Kidney (tissue), 11 donors: ENCODE measurements around the gene GTF2H2C. TPM values are rescaled to one million over a fixed set of nuclear protein-coding genes. Genes with fewer than 3 reads are reported as not detected.
"Not testable (repeated sequence)": the region's sequence is repeated elsewhere in the genome, so short reads cannot be mapped to it uniquely, and the experiment has no call there.

Source experiments
- DNase-seq, 5 donors: peaks; one replicate each; pipeline ENCODE4 v3.0.0-alpha.2; 2013 to 2020
- FAIRE-seq: peaks from 2 replicates; lab custom pipeline; 2012; peaks lifted over from hg19 to GRCh38; lab: Jason Lieb, UNC
- H3K27ac ChIP-seq, 2 donors: one replicate each; pipeline ENCODE4 v1.7.0; 2013; ENCODE audit warnings: low read depth in 2 of 2, low read length in 2 of 2, inconsistent platforms in 1 of 2
- H3K27me3 ChIP-seq: one replicate; pipeline ENCODE4 v1.7.1; 2013; ENCODE audit warnings: low read length, inconsistent platforms; ENCODE audit not compliant: control insufficient read depth, insufficient read depth
- H3K36me3 ChIP-seq, 3 donors: one replicate each; pipeline versions ENCODE4 v1.7.0 to v1.7.1; 2013; ENCODE audit warnings: low read length in 3 of 3, control low read depth in 1 of 3, inconsistent platforms in 1 of 3; ENCODE audit not compliant: insufficient read depth in 3 of 3, control insufficient read depth in 2 of 3
- H3K4me1 ChIP-seq, 3 donors: one replicate each; pipeline versions ENCODE4 v1.7.0 to v1.7.1; 2013; ENCODE audit warnings: low read length in 3 of 3, inconsistent platforms in 1 of 3, low read depth in 1 of 3; ENCODE audit not compliant: control insufficient read depth in 2 of 3, insufficient read depth in 2 of 3
- H3K4me3 ChIP-seq, 3 donors: one replicate each; pipeline versions ENCODE4 v1.7.0 to v1.8.1; 2013; ENCODE audit warnings: low read length in 3 of 3, control low read depth in 1 of 3, inconsistent platforms in 1 of 3
- H3K9ac ChIP-seq, 3 donors: one replicate each; pipeline versions ENCODE4 v1.7.0 to v1.7.1; 2013; ENCODE audit warnings: low read length in 3 of 3, control low read depth in 1 of 3, inconsistent platforms in 1 of 3
- H3K9me3 ChIP-seq, 3 donors: one replicate each; pipeline versions ENCODE4 v1.7.0 to v1.7.1; 2013; ENCODE audit warnings: low read length in 3 of 3, control low read depth in 1 of 3, inconsistent platforms in 1 of 3; ENCODE audit not compliant: control insufficient read depth in 2 of 3, insufficient read depth in 1 of 3
- intact Hi-C: fragments of 100-400 bp; cut with DNase I; formaldehyde crosslinking; loops from one replicate; pipeline ENCODE4 v1.11.1; 2022
- polyA plus RNA-seq: library from polyadenylated mRNA; stranded (reverse); fragments of 350-450 nt; fragmentation: Illumina TruSeq; extraction: RNeasy Lipid Tissue Mini Kit (QIAGEN cat#74804); gene quantifications from one replicate; pipeline ENCODE4 v1.2.3, GENCODE V29; 2014; ENCODE audit warnings: low read depth, low replicate concordance; ENCODE audit not compliant: insufficient read depth
- total RNA-seq: library from RNA; stranded (reverse); fragmentation: NEBNext Ultra II Directional; extraction: Animal tissue kit (Norgen Biotek cat#: 25700); gene quantifications from one replicate; pipeline ENCODE4 v1.2.1, GENCODE V29; 2021
- donor health status: control.
- donor health status: control.
- donor health status: DM: yes; HTN: yes; CAD: no.
- donor health status: Normal renal cell carcinoma (clear cell type).

Gene GTF2H2C
- total and polyA plus RNA-seq, 2 donors from 2014 or later = 21.5 to 36.6 TPM

DNA sequence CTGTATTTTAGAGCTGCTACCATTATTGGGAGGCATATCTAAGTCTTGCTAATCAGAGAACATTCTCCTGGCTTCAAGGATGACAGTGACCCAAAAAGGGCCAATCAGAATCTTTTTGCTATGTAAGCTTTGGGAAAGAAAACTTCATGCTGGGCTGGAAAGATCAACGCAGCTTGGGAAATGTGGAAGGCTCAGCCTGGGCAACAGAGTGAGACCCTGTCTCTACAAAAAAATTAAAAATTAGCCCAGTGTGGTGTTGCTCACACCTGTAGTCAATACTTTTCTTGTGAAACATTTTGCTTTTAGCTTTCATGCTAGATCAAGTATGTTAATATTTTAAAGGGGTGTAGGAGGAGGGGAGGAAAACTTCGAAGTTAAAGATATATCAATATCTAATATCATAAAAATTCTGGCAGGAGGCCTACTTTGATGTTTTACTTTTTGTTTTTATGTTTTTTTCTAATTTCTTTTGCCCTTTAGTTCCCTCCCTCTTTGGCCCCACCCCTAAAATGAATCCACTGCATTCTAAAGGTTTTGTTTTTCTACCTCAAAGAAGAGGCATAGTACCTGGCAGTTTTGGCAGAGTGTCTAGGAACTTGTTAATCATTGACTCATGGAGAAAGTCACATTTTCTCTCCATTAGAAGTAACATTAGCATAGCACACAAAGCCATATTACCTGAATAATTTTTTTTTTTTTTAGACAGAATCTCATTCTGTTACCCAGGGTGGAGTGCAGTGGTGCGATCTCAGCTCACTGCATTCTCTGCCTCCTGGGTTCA, 17.0 kb upstream of the GTF2H2C start:
- H3K4me3 ChIP-seq, H3K9ac ChIP-seq, H3K9me3 ChIP-seq, H3K27ac ChIP-seq, H3K36me3 ChIP-seq, H3K27me3 ChIP-seq, intact Hi-C loops, DNase-seq, H3K4me1 ChIP-seq: not testable (repeated sequence)
- peak; percentile 80 for FAIRE-seq

DNA sequence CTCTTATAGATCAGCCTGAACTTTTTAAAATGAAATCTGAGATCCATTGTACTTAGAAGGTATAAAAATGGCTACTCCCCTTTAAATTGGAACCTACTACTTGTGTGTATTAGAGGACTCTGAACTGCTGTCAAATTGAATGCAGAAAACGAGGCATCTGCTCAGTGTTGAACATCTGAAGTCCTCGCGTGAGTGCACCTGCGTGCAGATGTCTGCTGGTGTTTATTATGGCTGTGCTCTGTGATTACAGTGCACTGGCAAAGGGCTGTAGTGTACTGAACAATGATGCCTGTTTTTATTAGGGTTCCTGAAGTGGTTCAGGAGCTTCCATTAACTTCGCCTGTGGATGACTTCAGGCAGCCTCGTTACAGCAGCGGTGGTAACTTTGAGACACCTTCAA, 15.4 kb upstream of the GTF2H2C start:
- not testable (repeated sequence) for H3K27ac ChIP-seq

DNA sequence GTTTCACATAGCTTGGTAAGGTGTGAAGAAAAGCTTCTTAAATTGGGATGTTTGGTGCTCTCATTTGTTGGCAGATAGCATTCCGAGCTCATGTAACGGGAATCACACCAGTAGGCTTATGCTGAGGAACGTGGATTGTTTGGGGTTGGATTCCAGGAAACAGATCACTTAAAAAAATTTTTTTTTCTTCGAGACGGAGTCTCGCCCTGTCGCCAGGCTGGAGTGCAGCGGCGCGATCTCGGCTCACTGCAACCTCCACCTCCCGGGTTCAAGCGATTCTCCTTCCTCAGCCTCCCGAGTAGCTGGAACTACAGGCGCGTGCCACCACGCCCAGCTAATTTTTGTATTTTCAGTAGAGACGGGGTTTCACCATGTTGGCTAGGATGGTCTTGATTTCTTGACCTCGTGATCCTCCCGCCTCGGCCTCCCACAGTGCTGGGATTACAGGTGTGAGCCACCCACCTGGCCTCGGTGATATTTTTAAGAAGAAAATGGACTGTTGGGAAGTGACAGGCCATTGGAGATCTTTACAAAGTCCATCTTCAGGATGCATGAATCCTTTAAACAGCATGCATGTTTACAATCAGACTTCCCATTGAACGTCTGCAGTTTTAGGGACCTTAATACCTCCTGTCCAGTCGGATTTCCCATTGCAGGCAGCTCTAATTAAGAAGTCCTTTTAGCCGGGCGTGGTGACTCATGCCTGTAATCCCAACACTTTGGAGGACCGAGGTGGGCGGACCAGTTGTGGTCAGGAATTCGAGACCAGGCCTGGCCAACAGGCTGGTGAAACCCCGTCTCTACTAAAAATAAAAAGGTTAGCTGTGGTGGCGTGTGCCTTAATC, 818 bp downstream of the GTF2H2C start:
- peak in 2 of 5 donors; percentile 25 to 45 for DNase-seq
- H3K36me3 ChIP-seq, H3K4me1 ChIP-seq, H3K27me3 ChIP-seq, FAIRE-seq, H3K9ac ChIP-seq, H3K9me3 ChIP-seq, H3K27ac ChIP-seq, intact Hi-C loops: not testable (repeated sequence)
- peak overlapping the region in 2 of 3 donors; percentile 16 to 29 for H3K4me3 ChIP-seq

More for the DNA sequence above, 15.4 kb upstream of the GTF2H2C start:
- H3K27me3 ChIP-seq, H3K4me3 ChIP-seq, intact Hi-C loops, FAIRE-seq, H3K9me3 ChIP-seq, H3K4me1 ChIP-seq, DNase-seq, H3K9ac ChIP-seq, H3K36me3 ChIP-seq: not testable (repeated sequence)

DNA sequence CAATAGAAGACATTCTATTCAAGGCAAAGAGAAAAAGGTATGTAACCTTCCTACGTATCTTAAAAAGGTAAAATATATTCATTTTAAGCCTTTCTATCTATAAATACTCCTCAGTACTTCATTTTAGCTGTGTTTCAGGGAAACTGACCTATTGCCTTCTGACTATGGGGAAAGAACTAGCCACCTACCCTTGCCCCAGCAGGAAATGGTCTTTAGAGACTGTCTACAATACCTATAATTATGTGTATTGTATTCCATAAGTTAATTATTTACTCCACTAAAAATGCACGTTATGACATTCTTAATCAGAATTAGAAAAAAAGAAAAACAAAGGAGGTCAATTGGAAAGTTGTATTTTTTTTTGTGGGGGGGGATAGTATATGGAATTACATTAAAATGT, 6.2 kb downstream of the GTF2H2C start:
- H3K4me3 ChIP-seq, H3K27ac ChIP-seq, DNase-seq, H3K27me3 ChIP-seq, H3K36me3 ChIP-seq, H3K9ac ChIP-seq, FAIRE-seq, H3K9me3 ChIP-seq, H3K4me1 ChIP-seq, intact Hi-C loops: not testable (repeated sequence)

DNA sequence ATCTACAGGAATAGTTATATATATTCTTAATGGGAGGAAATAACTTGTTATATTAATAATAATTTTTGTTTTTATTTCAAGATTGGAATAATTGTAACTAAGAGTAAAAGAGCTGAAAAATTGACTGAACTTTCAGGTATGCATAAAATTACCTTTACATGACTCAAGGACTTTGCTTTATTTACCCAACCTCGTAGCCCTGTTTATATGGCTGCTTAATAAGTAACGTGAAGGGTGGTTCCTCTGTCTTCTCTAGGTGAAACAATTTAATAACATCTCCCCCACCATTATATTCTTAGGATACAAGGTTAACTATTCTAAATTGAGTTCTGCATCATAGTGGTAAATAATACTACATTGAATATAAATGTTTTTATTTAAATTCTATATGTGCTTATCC, 8.1 kb downstream of the GTF2H2C start:
- H3K4me3 ChIP-seq, H3K9me3 ChIP-seq, DNase-seq, H3K9ac ChIP-seq, intact Hi-C loops, H3K4me1 ChIP-seq, FAIRE-seq, H3K27ac ChIP-seq, H3K27me3 ChIP-seq, H3K36me3 ChIP-seq: not testable (repeated sequence)

DNA sequence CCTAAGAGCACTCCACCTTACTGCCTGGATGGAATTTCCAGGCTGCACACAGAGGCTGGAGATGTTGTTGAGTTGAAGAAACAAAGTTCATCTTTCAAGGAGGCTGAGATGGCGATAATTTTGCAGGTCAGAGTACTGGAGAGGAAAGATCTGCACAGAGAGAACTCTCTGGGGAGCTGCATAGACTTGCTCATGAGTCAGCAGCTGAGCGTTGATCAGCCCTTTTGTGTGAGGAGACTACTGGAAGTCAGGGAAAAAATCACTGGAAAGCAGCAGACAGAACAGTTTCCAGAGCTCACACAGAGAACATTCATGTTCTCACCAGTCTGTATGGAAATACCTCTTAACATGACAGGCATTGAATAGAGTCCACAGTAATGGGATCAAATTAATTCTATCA, 23.4 kb downstream of the GTF2H2C start:
- H3K27ac ChIP-seq, intact Hi-C loops, DNase-seq, H3K4me3 ChIP-seq, H3K36me3 ChIP-seq, FAIRE-seq, H3K27me3 ChIP-seq, H3K9me3 ChIP-seq, H3K9ac ChIP-seq, H3K4me1 ChIP-seq: not testable (repeated sequence)

DNA sequence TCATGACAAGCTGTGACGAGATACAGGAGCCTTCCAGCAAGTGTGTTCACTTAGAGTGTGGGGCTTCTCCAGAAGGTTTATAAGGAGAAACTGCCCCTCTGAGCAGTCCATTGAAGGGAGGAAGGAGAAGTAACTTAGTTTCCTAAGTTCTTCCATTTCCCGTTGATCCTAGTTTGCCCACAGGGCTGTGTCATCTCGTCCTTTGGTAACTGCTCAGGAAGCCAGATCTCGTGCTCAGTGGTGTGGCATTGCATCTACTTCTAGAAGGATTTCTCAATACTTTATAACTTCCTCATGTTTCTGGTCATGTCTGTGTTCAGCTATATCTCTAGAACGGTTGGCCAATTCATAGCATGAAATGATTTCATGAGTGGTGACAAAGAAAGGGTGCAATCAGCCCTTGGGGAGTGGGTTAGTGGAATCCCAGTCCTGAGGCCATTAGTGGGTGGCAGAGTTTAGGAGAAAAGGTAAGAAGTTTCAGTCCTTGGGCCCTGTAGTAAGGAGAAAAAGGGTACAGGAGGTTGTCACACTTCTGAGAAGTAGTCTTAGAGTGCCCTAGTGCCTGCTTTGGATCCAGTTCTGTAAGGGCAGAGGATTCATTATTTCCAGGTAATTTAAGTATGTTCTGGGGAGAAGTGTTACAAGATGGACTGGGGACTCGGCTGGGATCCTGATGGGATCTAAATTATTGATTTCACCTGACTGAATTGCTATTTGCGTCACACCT, 36.3 kb downstream of the GTF2H2C start:
- H3K9me3 ChIP-seq, H3K4me1 ChIP-seq, H3K4me3 ChIP-seq, H3K9ac ChIP-seq, DNase-seq, FAIRE-seq, H3K36me3 ChIP-seq, intact Hi-C loops, H3K27ac ChIP-seq, H3K27me3 ChIP-seq: not testable (repeated sequence)
